ENCODE data around the gene TRAPPC14. TPM values are rescaled to one million over a fixed set of nuclear protein-coding genes. Genes with fewer than 3 reads are reported as not detected.

Gene TRAPPC14
- total RNA-seq, 4 donors from 2014 or later: 19.7 to 69.0 (median 35.8) TPM

DNA sequence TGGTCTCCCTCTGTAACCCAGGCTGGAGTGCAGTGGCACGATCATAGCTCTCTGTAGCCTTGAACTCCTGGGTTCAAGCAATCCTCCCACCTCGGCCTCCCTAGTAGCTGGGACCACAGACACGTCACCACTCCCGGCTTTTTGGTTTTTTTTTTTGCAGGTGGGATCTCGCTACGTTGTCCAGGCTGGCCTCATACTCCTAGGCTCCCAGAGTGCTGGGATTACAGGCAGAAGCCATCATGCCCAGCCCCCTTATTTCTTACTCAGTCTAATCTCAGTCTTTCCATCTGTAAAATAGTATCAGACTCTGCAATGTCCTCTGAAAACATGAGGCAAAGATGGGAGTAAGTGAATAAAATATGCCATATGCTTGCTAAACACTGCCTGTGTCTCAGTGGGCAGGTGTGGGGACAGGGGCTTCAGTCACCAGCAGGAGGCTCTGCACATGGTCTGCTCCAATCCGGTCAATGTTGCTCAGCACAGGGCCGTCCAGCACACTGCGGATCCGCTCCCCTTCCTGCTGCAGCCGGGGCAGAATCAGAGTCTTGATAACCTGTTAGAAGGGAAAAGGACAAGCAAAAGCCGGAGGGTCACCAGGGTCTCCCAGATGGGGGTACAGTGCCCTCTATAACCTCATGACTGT lies 48.9 kb downstream of the TRAPPC14 start:
- Histone ChIP-seq H3K9me3 (no peaks in the 10 kb centered on the region), H3K27me3 (no peaks in the 10 kb centered on the region), H3K4me1 (no peaks in the 10 kb centered on the region), H3K36me3 (peaks cover 95% of the 10 kb centered on the region), H3K27ac (no peak overlapping the region), H3K4me3 (no peak overlapping the region)
- DNase-seq (ENCODE audit: low spot score in 2 of 2): no peak
- 91% methylated on average over 12 of the region's 12 CpGs for WGBS
- TF ChIP-seq, protein P1, sequence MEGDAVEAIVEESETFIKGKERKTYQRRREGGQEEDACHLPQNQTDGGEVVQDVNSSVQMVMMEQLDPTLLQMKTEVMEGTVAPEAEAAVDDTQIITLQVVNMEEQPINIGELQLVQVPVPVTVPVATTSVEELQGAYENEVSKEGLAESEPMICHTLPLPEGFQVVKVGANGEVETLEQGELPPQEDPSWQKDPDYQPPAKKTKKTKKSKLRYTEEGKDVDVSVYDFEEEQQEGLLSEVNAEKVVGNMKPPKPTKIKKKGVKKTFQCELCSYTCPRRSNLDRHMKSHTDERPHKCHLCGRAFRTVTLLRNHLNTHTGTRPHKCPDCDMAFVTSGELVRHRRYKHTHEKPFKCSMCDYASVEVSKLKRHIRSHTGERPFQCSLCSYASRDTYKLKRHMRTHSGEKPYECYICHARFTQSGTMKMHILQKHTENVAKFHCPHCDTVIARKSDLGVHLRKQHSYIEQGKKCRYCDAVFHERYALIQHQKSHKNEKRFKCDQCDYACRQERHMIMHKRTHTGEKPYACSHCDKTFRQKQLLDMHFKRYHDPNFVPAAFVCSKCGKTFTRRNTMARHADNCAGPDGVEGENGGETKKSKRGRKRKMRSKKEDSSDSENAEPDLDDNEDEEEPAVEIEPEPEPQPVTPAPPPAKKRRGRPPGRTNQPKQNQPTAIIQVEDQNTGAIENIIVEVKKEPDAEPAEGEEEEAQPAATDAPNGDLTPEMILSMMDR (IDR thresholded peaks at IDR 0.05): no peak
- no peak for TF ChIP-seq POLR2A (IDR thresholded peaks at IDR 0.05)
- TF ChIP-seq EP300 (IDR thresholded peaks at IDR 0.05): no peak
- TF ChIP-seq POLR2AphosphoS5 (IDR thresholded peaks at IDR 0.05): no peak

GRCh38 chr7:100107890-100108289 lies 50.6 kb downstream of the TRAPPC14 start:
- H3K4me1 ChIP-seq: no peaks in the 10 kb centered on the region
- H3K27ac ChIP-seq: no peak overlapping the region
- H3K36me3 ChIP-seq: peaks cover 94% of the 10 kb centered on the region
- no peaks in the 10 kb centered on the region for H3K9me3 ChIP-seq
- WGBS: 80% methylated on average over 11 of the region's 11 CpGs
- no peak overlapping the region for H3K4me3 ChIP-seq
- TF ChIP-seq POLR2A (IDR thresholded peaks at IDR 0.05) (no peak), POLR2AphosphoS5 (IDR thresholded peaks at IDR 0.05) (no peak), EP300 (IDR thresholded peaks at IDR 0.05) (no peak)
- TF ChIP-seq, protein P1 (IDR thresholded peaks at IDR 0.05): no peak
- no peaks in the 10 kb centered on the region for H3K27me3 ChIP-seq
- DNase-seq (ENCODE audit: low spot score in 2 of 2): no peak

GRCh38 chr7:100107125-100107737 lies 51.3 kb downstream of the TRAPPC14 start:
- no peaks in the 10 kb centered on the region for H3K27me3 ChIP-seq
- H3K9me3 ChIP-seq: no peaks in the 10 kb centered on the region
- TF ChIP-seq POLR2A (IDR thresholded peaks at IDR 0.05) (no peak), POLR2AphosphoS5 (IDR thresholded peaks at IDR 0.05) (no peak), EP300 (IDR thresholded peaks at IDR 0.05) (no peak)
- TF ChIP-seq, protein P1 (IDR thresholded peaks at IDR 0.05): no peak
- peaks cover 87% of the 10 kb centered on the region for H3K36me3 ChIP-seq
- WGBS: 83% methylated on average over 25 of the region's 25 CpGs
- H3K4me1 ChIP-seq: peaks cover 6% of the 10 kb centered on the region
- DNase-seq (ENCODE audit: low spot score in 2 of 2): no peak
- H3K27ac ChIP-seq: no peak overlapping the region
- no peak overlapping the region for H3K4me3 ChIP-seq

DNA sequence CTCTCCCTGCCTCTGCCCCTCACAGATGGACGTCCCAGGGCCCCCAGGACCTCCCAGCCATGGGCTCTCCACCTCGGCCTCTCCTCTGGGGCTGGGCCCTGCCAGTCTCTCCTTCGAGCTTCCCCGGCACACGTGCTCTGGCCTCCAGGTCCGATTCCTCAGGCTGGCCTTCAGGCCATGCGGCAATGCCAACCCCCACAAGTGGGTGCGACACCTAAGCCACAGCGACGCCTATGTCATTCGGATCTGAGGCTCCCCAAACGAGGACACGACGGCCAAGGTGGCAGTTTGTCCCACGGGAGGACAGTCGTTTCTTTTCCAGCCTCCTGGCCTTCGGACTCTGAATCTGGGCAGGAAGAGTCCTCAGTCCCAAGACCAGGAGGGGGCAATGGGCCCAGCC lies 51.9 kb downstream of the TRAPPC14 start:
- Histone ChIP-seq H3K27ac (no peak overlapping the region), H3K36me3 (peaks cover 81% of the 10 kb centered on the region), H3K4me3 (no peak overlapping the region), H3K9me3 (no peaks in the 10 kb centered on the region), H3K27me3 (no peaks in the 10 kb centered on the region), H3K4me1 (peaks cover 10% of the 10 kb centered on the region)
- no peak for DNase-seq (ENCODE audit: low spot score in 2 of 2)
- TF ChIP-seq POLR2A (IDR thresholded peaks at IDR 0.05) (no peak), EP300 (IDR thresholded peaks at IDR 0.05) (no peak), POLR2AphosphoS5 (IDR thresholded peaks at IDR 0.05) (no peak)
- TF ChIP-seq, protein P1 (IDR thresholded peaks at IDR 0.05): no peak
- 83% methylated on average over 15 of the region's 17 CpGs for WGBS

- no peak for TF ChIP-seq EP300 (IDR thresholded peaks at IDR 0.05)
- TF ChIP-seq POLR2AphosphoS5 (IDR thresholded peaks at IDR 0.05): no peak
- TF ChIP-seq POLR2A (IDR thresholded peaks at IDR 0.05): no peak
- TF ChIP-seq, protein P1 (IDR thresholded peaks at IDR 0.05): no peak
- Histone ChIP-seq H3K36me3 (peaks cover 71% of the 10 kb centered on the region), H3K4me1 (peaks cover 10% of the 10 kb centered on the region), H3K27me3 (no peaks in the 10 kb centered on the region), H3K27ac (no peak overlapping the region), H3K9me3 (no peaks in the 10 kb centered on the region), H3K4me3 (no peak overlapping the region)
- 96% methylated on average over 4 of the region's 4 CpGs for WGBS
- no peak for DNase-seq (ENCODE audit: low spot score in 2 of 2)
Observed at GRCh38 chr7:100105534-100105933, 53.0 kb downstream of the TRAPPC14 start.

Data from suprapubic skin (tissue), 4 donors.